ENCODE data around the gene BAZ1B.

GRCh38 chr7:73557397-73558257 lies 35.5 kb upstream of the BAZ1B start, which contains the start of gene BCL7B:
- TF ChIP-seq FOXA2 (IDR thresholded peaks at IDR 0.05) (no peak), RAD21 (IDR thresholded peaks at IDR 0.05) (no peak), YY1 (IDR thresholded peaks at IDR 0.05) (peak; percentile 76), ATF3 (IDR thresholded peaks at IDR 0.05) (no peak), NR2F2 (IDR thresholded peaks at IDR 0.05) (peak; percentile 69), EGR1 (IDR thresholded peaks at IDR 0.05; ENCODE audit: low read depth in 2 of 2) (no peak), TAF1 (conservative IDR thresholded peaks at IDR 0.05) (no peak), ZBTB33 (IDR thresholded peaks at IDR 0.05) (no peak), HNF4A (conservative IDR thresholded peaks at IDR 0.05) (peak; percentile 54 to 61)
- TF ChIP-seq, protein P1, sequence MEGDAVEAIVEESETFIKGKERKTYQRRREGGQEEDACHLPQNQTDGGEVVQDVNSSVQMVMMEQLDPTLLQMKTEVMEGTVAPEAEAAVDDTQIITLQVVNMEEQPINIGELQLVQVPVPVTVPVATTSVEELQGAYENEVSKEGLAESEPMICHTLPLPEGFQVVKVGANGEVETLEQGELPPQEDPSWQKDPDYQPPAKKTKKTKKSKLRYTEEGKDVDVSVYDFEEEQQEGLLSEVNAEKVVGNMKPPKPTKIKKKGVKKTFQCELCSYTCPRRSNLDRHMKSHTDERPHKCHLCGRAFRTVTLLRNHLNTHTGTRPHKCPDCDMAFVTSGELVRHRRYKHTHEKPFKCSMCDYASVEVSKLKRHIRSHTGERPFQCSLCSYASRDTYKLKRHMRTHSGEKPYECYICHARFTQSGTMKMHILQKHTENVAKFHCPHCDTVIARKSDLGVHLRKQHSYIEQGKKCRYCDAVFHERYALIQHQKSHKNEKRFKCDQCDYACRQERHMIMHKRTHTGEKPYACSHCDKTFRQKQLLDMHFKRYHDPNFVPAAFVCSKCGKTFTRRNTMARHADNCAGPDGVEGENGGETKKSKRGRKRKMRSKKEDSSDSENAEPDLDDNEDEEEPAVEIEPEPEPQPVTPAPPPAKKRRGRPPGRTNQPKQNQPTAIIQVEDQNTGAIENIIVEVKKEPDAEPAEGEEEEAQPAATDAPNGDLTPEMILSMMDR (IDR thresholded peaks at IDR 0.05; ENCODE audit: low read depth, low read length, missing input control): no peak
- TF ChIP-seq, protein P2, sequence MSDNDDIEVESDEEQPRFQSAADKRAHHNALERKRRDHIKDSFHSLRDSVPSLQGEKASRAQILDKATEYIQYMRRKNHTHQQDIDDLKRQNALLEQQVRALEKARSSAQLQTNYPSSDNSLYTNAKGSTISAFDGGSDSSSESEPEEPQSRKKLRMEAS (IDR thresholded peaks at IDR 0.05): no peak
- TF ChIP-seq, protein P3, sequence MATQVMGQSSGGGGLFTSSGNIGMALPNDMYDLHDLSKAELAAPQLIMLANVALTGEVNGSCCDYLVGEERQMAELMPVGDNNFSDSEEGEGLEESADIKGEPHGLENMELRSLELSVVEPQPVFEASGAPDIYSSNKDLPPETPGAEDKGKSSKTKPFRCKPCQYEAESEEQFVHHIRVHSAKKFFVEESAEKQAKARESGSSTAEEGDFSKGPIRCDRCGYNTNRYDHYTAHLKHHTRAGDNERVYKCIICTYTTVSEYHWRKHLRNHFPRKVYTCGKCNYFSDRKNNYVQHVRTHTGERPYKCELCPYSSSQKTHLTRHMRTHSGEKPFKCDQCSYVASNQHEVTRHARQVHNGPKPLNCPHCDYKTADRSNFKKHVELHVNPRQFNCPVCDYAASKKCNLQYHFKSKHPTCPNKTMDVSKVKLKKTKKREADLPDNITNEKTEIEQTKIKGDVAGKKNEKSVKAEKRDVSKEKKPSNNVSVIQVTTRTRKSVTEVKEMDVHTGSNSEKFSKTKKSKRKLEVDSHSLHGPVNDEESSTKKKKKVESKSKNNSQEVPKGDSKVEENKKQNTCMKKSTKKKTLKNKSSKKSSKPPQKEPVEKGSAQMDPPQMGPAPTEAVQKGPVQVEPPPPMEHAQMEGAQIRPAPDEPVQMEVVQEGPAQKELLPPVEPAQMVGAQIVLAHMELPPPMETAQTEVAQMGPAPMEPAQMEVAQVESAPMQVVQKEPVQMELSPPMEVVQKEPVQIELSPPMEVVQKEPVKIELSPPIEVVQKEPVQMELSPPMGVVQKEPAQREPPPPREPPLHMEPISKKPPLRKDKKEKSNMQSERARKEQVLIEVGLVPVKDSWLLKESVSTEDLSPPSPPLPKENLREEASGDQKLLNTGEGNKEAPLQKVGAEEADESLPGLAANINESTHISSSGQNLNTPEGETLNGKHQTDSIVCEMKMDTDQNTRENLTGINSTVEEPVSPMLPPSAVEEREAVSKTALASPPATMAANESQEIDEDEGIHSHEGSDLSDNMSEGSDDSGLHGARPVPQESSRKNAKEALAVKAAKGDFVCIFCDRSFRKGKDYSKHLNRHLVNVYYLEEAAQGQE (IDR thresholded peaks at IDR 0.05): no peak

Data from liver (tissue), 3 donors.